ENCODE results near the gene MLLT3.
A peak's percentile ranks its signal among the peaks of the same experiment; 100 is the strongest.

The MLLT3 gene

GRCh38 chr9:20441166-20441565 is 181.1 kb downstream of the MLLT3 start:
- Mint-ChIP-seq H3K36me3 (ENCODE audit: low read depth) (peaks cover 3% of the 10 kb centered on the region), H3K4me3 (peak overlapping the region in 1 of 3 experiments; percentile 30), H3K27me3 (ENCODE audit: low read depth) (peaks cover 5% of the 10 kb centered on the region), H3K9me3 (no peaks in the 10 kb centered on the region), H3K27ac (peak overlapping the region in 2 of 3 experiments; percentile 6 to 55), H3K4me1 (peaks cover 51% of the 10 kb centered on the region)
- TF ChIP-seq CTCF (IDR thresholded peaks at IDR 0.05; ENCODE audit: unreplicated experiment in 3 of 3): no peak

- TF ChIP-seq CTCF (IDR thresholded peaks at IDR 0.05; ENCODE audit: unreplicated experiment in 3 of 3): no peak
- Mint-ChIP-seq H3K4me1 (peaks cover 33% of the 10 kb centered on the region), H3K27me3 (ENCODE audit: low read depth) (peaks cover 5% of the 10 kb centered on the region), H3K9me3 (no peaks in the 10 kb centered on the region), H3K27ac (peak overlapping the region in 1 of 3 experiments; percentile 11), H3K36me3 (ENCODE audit: low read depth) (peaks cover 3% of the 10 kb centered on the region), H3K4me3 (no peak overlapping the region)
These were observed 184.8 kb downstream of the MLLT3 start for GRCh38 chr9:20437476-20437875.

DNA sequence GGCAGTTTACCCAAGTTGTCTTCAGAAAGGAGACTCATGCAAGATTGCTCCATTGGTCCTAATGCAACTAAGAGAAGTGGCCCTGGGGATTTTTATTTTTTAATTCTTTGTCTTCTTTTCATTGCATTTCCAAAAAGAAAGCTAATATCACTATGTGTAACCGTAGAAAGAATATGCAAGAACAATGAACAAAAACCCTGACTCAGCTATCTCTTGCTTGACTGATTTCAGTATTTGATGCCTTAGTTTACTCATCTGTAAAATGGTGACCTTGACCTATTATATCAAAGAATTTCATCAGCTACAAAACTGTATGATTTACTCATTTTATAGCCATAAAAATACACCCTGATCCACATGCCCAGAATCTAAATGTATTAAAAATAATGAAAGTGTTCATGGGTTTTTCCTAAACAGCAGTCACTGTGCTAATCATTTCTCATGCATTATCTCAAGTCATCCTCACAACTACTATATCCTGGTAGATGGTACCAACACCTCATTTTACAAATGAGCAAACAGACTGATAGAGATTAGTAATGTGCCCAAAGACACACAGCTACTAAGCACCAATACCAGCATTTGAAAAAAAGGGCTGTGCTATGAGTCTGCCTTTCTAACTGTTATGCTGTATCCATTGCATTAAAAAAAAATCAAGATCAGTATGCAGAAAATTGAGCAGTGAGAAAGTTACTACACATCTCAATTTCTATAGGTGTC is 185.7 kb downstream of the MLLT3 start:
- Mint-ChIP-seq H3K36me3 (ENCODE audit: low read depth) (peaks cover 3% of the 10 kb centered on the region), H3K9me3 (no peaks in the 10 kb centered on the region), H3K4me3 (no peak overlapping the region), H3K27me3 (ENCODE audit: low read depth) (peaks cover 5% of the 10 kb centered on the region), H3K27ac (no peak overlapping the region), H3K4me1 (peaks cover 25% of the 10 kb centered on the region)
- no peak for TF ChIP-seq CTCF (IDR thresholded peaks at IDR 0.05; ENCODE audit: unreplicated experiment in 3 of 3)

DNA sequence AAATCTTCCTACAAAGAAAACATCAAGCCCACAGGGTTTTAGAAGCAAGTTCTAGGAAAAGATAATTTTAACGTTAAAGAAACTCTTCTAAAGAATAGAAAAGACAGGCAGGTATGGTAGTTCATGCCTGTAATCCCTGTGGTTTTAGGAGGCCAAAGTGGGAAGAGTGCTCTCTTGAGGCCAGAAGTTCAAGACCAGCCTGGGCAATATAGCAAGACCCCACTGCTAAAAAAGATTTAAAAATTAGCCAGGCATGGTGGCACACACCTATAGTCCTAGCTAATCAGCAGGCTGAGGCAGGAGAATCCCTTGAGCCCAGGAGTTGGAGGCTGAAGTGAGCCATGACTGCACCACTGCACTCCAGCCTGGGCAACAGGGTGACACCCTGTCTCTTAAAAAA is 193.3 kb downstream of the MLLT3 start:
- TF ChIP-seq CTCF (IDR thresholded peaks at IDR 0.05; ENCODE audit: unreplicated experiment in 3 of 3): no peak
- Mint-ChIP-seq H3K27ac (no peak overlapping the region), H3K36me3 (ENCODE audit: low read depth) (no peaks in the 10 kb centered on the region), H3K4me1 (no peaks in the 10 kb centered on the region), H3K9me3 (no peaks in the 10 kb centered on the region), H3K4me3 (no peak overlapping the region), H3K27me3 (ENCODE audit: low read depth) (no peaks in the 10 kb centered on the region)

DNA sequence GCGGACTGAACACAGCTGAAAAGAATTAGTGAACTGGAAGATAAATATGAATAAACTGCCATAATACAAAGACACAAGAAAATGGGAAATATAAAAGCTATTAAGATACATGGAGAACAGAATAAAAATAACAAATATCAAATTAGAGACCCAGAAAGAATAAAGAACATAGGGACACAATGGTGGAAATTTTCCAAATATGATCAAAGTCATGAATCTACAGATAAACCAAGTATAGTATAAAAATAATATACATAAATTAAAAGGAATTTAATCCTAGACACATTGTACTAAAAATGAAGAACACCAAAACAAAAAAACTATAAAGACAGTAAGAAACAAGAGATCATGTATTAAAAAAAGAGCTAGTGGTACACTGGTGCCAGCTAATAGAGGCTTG is 194.9 kb downstream of the MLLT3 start:
- no peak overlapping the region for H3K27ac Mint-ChIP-seq
- H3K27me3 Mint-ChIP-seq (ENCODE audit: low read depth): no peaks in the 10 kb centered on the region
- H3K4me1 Mint-ChIP-seq: no peaks in the 10 kb centered on the region
- no peaks in the 10 kb centered on the region for H3K36me3 Mint-ChIP-seq (ENCODE audit: low read depth)
- no peaks in the 10 kb centered on the region for H3K9me3 Mint-ChIP-seq
- no peak for TF ChIP-seq CTCF (IDR thresholded peaks at IDR 0.05; ENCODE audit: unreplicated experiment in 3 of 3)
- no peak overlapping the region for H3K4me3 Mint-ChIP-seq

GRCh38 chr9:20426019-20426418 is 196.3 kb downstream of the MLLT3 start:
- H3K27ac Mint-ChIP-seq: no peak overlapping the region
- no peaks in the 10 kb centered on the region for H3K9me3 Mint-ChIP-seq
- H3K27me3 Mint-ChIP-seq (ENCODE audit: low read depth): no peaks in the 10 kb centered on the region
- no peaks in the 10 kb centered on the region for H3K4me1 Mint-ChIP-seq
- H3K36me3 Mint-ChIP-seq (ENCODE audit: low read depth): no peaks in the 10 kb centered on the region
- TF ChIP-seq CTCF (IDR thresholded peaks at IDR 0.05; ENCODE audit: unreplicated experiment in 3 of 3): no peak
- no peak overlapping the region for H3K4me3 Mint-ChIP-seq

Measured in nephron (organoid).